GM12878 (cell line): ENCODE data around the gene HECTD2. TPM values are rescaled to one million over a fixed set of nuclear protein-coding genes. Genes with fewer than 3 reads are reported as not detected.

Source experiments
- ATAC-seq: fragments of 200-7000 bp; cut with Tn5 transposase; 3 replicates; pipeline ENCODE4 v1.9.1; 2020; ENCODE audit warnings: mild to moderate bottlenecking, moderate library complexity
- BruUV-seq: library from RNA; stranded (reverse); fragments of 400-500 nt; replicated peaks from 2 replicates; lab custom pipeline; 2021; lab: Mats Ljungman, UMichigan
- CTCF ChIA-PET: fragments of 300-600 bp; sonication (Branson Sonifier 250); formaldehyde crosslinking; extraction: SDS; loops from one replicate; lab custom pipeline; 2021; ENCODE audit warnings: inconsistent platforms; lab: Yijun Ruan, JAX
- POLR2A ChIA-PET: fragments of 350-600 bp; formaldehyde crosslinking; extraction: SDS; loops from one replicate; lab custom pipeline; 2021; ENCODE audit warnings: inconsistent platforms; lab: Charles Lee
- RAD21 ChIA-PET: fragments of 300-600 bp; sonication (Branson Sonifier 250); formaldehyde crosslinking; loops from one replicate; lab custom pipeline; 2023; ENCODE audit warnings: antibody characterized with exemption; ENCODE audit not compliant: unreplicated experiment; lab: Charles Lee
- SMC1A ChIA-PET: fragments of 300-600 bp; sonication (Branson Sonifier 250); formaldehyde crosslinking; loops from one replicate; lab custom pipeline; 2023; ENCODE audit not compliant: unreplicated experiment, uncharacterized antibody; lab: Charles Lee
- DNase-seq: peaks from one replicate; pipeline ENCODE4 v3.0.0-alpha.2; 2011; ENCODE audit warnings: low read depth, low spot score
- FAIRE-seq: peaks from 3 replicates; lab custom pipeline; 2011; peaks lifted over from hg19 to GRCh38; lab: Jason Lieb, UNC
- H2AFZ ChIP-seq: 2 replicates; pipeline ENCODE4 v1.6.0; 2011; ENCODE audit warnings: low read depth, low read length, control low read depth; ENCODE audit not compliant: control insufficient read depth
- H3K27ac ChIP-seq: 2 replicates; pipeline ENCODE4 v1.5.1; 2011; ENCODE audit warnings: control low read depth; ENCODE audit not compliant: control insufficient read depth, insufficient read depth
- H3K27me3 ChIP-seq, 2 experiments: replicated peaks in 1 of 2; 2 replicates each; pipeline versions ENCODE4 v1.6.0 to v1.6.1; 2011; ENCODE audit warnings: low read length in 1 of 2; ENCODE audit not compliant: control insufficient read depth in 2 of 2, insufficient read depth in 2 of 2
- H3K36me3 ChIP-seq, 2 experiments: 2 replicates each; pipeline ENCODE4 v1.5.1; 2011; ENCODE audit warnings: low read length in 1 of 2; ENCODE audit not compliant: control insufficient read depth in 2 of 2, insufficient read depth in 2 of 2
- H3K4me1 ChIP-seq: 2 replicates; pipeline ENCODE4 v1.6.1; 2011; ENCODE audit warnings: mild to moderate bottlenecking, low read length, moderate library complexity, mixed read lengths; ENCODE audit not compliant: control insufficient read depth, insufficient read depth
- H3K4me2 ChIP-seq: 2 replicates; pipeline ENCODE4 v1.6.0; 2011; ENCODE audit warnings: control low read depth; ENCODE audit not compliant: control insufficient read depth, insufficient read depth
- H3K4me3 ChIP-seq: fragments of 200-600 bp; sonication (generic); 2 replicates; pipeline ENCODE4 v1.5.1; 2016
- H3K79me2 ChIP-seq: 2 replicates; pipeline ENCODE4 v1.6.0; 2011; ENCODE audit warnings: low read length; ENCODE audit not compliant: control insufficient read depth, insufficient read depth
- H3K9ac ChIP-seq: 2 replicates; pipeline ENCODE4 v1.8.0; 2011; ENCODE audit warnings: low read length, control low read depth, mixed read lengths; ENCODE audit not compliant: control insufficient read depth, insufficient read depth
- H3K9me3 ChIP-seq: replicated peaks from 3 replicates; pipeline ENCODE4 v1.5.1; 2011; ENCODE audit warnings: mild to moderate bottlenecking, low read length; ENCODE audit not compliant: control insufficient read depth, insufficient read depth
- H4K20me1 ChIP-seq: 2 replicates; pipeline ENCODE4 v1.6.0; 2011; ENCODE audit not compliant: control insufficient read depth, insufficient read depth
- BACH1 ChIP-seq: fragments of 450-650 bp; IDR thresholded peaks from 2 replicates; pipeline ENCODE4 v1.6.1; 2017; ENCODE audit warnings: mild to moderate bottlenecking, borderline replicate concordance
- ESRRA ChIP-seq: IDR thresholded peaks from 2 replicates; pipeline ENCODE4 v1.6.1; 2012; ENCODE audit warnings: mild to moderate bottlenecking, low read length, improper control_type of control experiment
- FOXM1 ChIP-seq: IDR thresholded peaks from 2 replicates; pipeline ENCODE4 v1.6.1; 2012; ENCODE audit warnings: low read depth, mild to moderate bottlenecking, inconsistent platforms, low read length, moderate library complexity
- IKZF1 ChIP-seq: fragments of 450-650 bp; conservative IDR thresholded peaks from 2 replicates; pipeline ENCODE4 v1.6.1; 2017; ENCODE audit warnings: antibody characterized with exemption, mild to moderate bottlenecking
- POLR2AphosphoS5 ChIP-seq: IDR thresholded peaks from 2 replicates; pipeline ENCODE4 v1.6.1; 2011; ENCODE audit warnings: mild to moderate bottlenecking, low read length, inconsistent platforms
- RAD51 ChIP-seq: fragments of 450-650 bp; IDR thresholded peaks from 2 replicates; pipeline ENCODE4 v1.6.1; 2016; ENCODE audit warnings: moderate library complexity, mild to moderate bottlenecking, inconsistent platforms
- SMC3 ChIP-seq: IDR thresholded peaks from 2 replicates; pipeline ENCODE4 v1.6.1; 2011; ENCODE audit warnings: low read length, improper control_type of control experiment, borderline replicate concordance
- STAT3 ChIP-seq: IDR thresholded peaks from 2 replicates; pipeline ENCODE4 v1.6.1; 2011; ENCODE audit warnings: low read depth, low read length, improper control_type of control experiment
- TARDBP ChIP-seq: IDR thresholded peaks from 2 replicates; pipeline ENCODE4 v1.6.1; 2016; ENCODE audit warnings: borderline replicate concordance
- YBX1 ChIP-seq: fragments of 450-650 bp; IDR thresholded peaks from 2 replicates; pipeline ENCODE4 v1.6.1; 2016; ENCODE audit warnings: antibody characterized with exemption
- ZNF207 ChIP-seq: fragments of 450-650 bp; IDR thresholded peaks from 2 replicates; pipeline ENCODE4 v1.6.1; 2014; ENCODE audit warnings: antibody characterized with exemption, mild to moderate bottlenecking, borderline replicate concordance
- ZNF274 ChIP-seq: IDR thresholded peaks from one replicate; pipeline ENCODE4 v1.8.0; 2011; ENCODE audit not compliant: insufficient read length, insufficient read depth
- ZNF384 ChIP-seq: IDR thresholded peaks from 2 replicates; pipeline ENCODE4 v1.6.1; 2012; ENCODE audit warnings: low read depth, mild to moderate bottlenecking, low read length, improper control_type of control experiment, borderline replicate concordance
- WGBS: methylation state at CpG from one replicate; pipeline ENCODE4 v1.1.6; 2016; ENCODE audit warnings: low lambda C conversion rate; ENCODE audit not compliant: insufficient replicate concordance, insufficient coverage; ENCODE audit errors: missing lambda C conversion rate; 5-methylcytosine and 5-hydroxymethylcytosine counted together
- in situ Hi-C: fragments of 300-500 bp; cut with MboI; formaldehyde crosslinking; loops from 9 replicates; pipeline ENCODE4 v1.14.3; 2018; ENCODE audit warnings: mixed read lengths
- intact Hi-C: fragments of 100-400 bp; cut with micrococcal nuclease; formaldehyde crosslinking; loops from one replicate; pipeline ENCODE4 v1.14.2; 2022; ENCODE audit not compliant: unreplicated experiment
- polyA plus RNA-seq, 11 experiments: library from polyadenylated mRNA; depleted of rRNA in 4 of 11; unstranded in 6 of 11; stranded (reverse) in 5 of 11; fragments of >200 nt; fragmentation: Nextera tagmentation in 4 of 11; fragmentation: Illumina TruSeq in 1 of 11; extraction: Ambion mirVana in 4 of 11; extraction: Trizol in 1 of 11; gene quantifications; 1 replicate in 1 of 11; 2 replicates in 10 of 11; pipeline versions ENCODE4 v1.2.1 to v1.2.3, GENCODE V29; 2011 to 2016; ENCODE audit warnings: inconsistent platforms in 2 of 11, missing spikeins in 2 of 11, low read depth in 1 of 11
- total RNA-seq, 4 experiments: library from RNA; depleted of rRNA in 3 of 4; stranded (reverse); fragments of >200 nt in 3 of 4; fragmentation: Illumina TruSeq in 1 of 4; extraction: Trizol in 1 of 4; gene quantifications; 2 replicates each; pipeline versions ENCODE4 v1.2.1 to v1.2.3, GENCODE V29; 2013 to 2021

Gene HECTD2
- total and polyA plus RNA-seq, 10 of the 15 experiments (the other 5 are each of a cell fraction or from before 2014, with no cell fraction given) = 0.87 to 3.0 (median 1.7) TPM

GRCh38 chr10:91433620-91434019 is 23.5 kb downstream of the HECTD2 start:
- H3K9ac ChIP-seq = no peak overlapping the region
- ChIA-PET SMC1A (no interaction called here), CTCF (no interaction called here), POLR2A (no interaction called here), RAD21 (no interaction called here)
- ATAC-seq = no peak
- intact Hi-C loops (no loop called here), in situ Hi-C loops (no loop called here)
- no peak overlapping the region for H2AFZ ChIP-seq
- H3K4me3 ChIP-seq = no peak overlapping the region
- TF ChIP-seq RAD51 = no peak
- no peak for TF ChIP-seq POLR2AphosphoS5
- TF ChIP-seq TARDBP = no peak
- TF ChIP-seq ZNF384 = no peak
- TF ChIP-seq ZNF274 = no peak
- TF ChIP-seq FOXM1 = no peak
- no peak for TF ChIP-seq IKZF1
- TF ChIP-seq ZNF207 = no peak
- no peak for TF ChIP-seq ESRRA
- no peak for TF ChIP-seq BACH1
- no peak for TF ChIP-seq SMC3
- no peak for TF ChIP-seq STAT3
- no peak for TF ChIP-seq YBX1
- H3K4me2 ChIP-seq = no peak overlapping the region
- H3K9me3 ChIP-seq = no peaks in the 10 kb centered on the region
- 34% methylated on average over 2 of the region's 2 CpGs for WGBS
- H4K20me1 ChIP-seq = no peaks in the 10 kb centered on the region
- H3K27me3 ChIP-seq = no peaks in the 10 kb centered on the region
- no TSS peak for BruUV-seq
- H3K4me1 ChIP-seq = no peaks in the 10 kb centered on the region
- H3K36me3 ChIP-seq = no peaks in the 10 kb centered on the region
- no peak for FAIRE-seq
- no peaks in the 10 kb centered on the region for H3K79me2 ChIP-seq
- no peak overlapping the region for H3K27ac ChIP-seq
- no peak for DNase-seq
